GM12864 (cell line): ENCODE data around the gene ZNF770.

Experiments used
- DNase-seq: peaks from one replicate; pipeline ENCODE4 v3.0.0-alpha.2; 2011; ENCODE audit warnings: low read depth
- H3K4me3 ChIP-seq: 2 replicates; pipeline ENCODE4 v1.5.1; 2011; ENCODE audit warnings: mild to moderate bottlenecking, low read depth, low read length, control low read depth
- CTCF ChIP-seq: IDR thresholded peaks from 2 replicates; pipeline ENCODE4 v1.5.1; 2011; ENCODE audit warnings: low read depth, mild to moderate bottlenecking, moderate library complexity, low read length, control low read depth, inconsistent platforms; ENCODE audit errors: missing control alignments

ZNF770 gene

GRCh38 chr15:35014241-35014640 is 26.2 kb upstream of the ZNF770 start:
- H3K4me3 ChIP-seq = no peak overlapping the region
- TF ChIP-seq CTCF = no peak
- DNase-seq = no peak

GRCh38 chr15:35013370-35013769 is 25.3 kb upstream of the ZNF770 start:
- TF ChIP-seq CTCF = no peak
- no peak for DNase-seq

GRCh38 chr15:35007397-35007796 is 19.3 kb upstream of the ZNF770 start:
- TF ChIP-seq CTCF = no peak

More at GRCh38 chr15:35013370-35013769, 25.3 kb upstream of the ZNF770 start:
- no peak overlapping the region for H3K4me3 ChIP-seq

GRCh38 chr15:35005933-35006332 is 17.8 kb upstream of the ZNF770 start:
- H3K4me3 ChIP-seq = no peak overlapping the region
- no peak for DNase-seq
- TF ChIP-seq CTCF = no peak

More at GRCh38 chr15:35007397-35007796, 19.3 kb upstream of the ZNF770 start:
- no peak overlapping the region for H3K4me3 ChIP-seq
- no peak for DNase-seq

GRCh38 chr15:35003928-35004327 is 15.8 kb upstream of the ZNF770 start:
- no peak for TF ChIP-seq CTCF
- DNase-seq = no peak

GRCh38 chr15:35000511-35000910 is 12.4 kb upstream of the ZNF770 start:
- DNase-seq = no peak
- H3K4me3 ChIP-seq = no peak overlapping the region
- TF ChIP-seq CTCF = no peak

More at GRCh38 chr15:35003928-35004327, 15.8 kb upstream of the ZNF770 start:
- H3K4me3 ChIP-seq = no peak overlapping the region

GRCh38 chr15:34999906-35000305 is 11.8 kb upstream of the ZNF770 start:
- DNase-seq = no peak
- no peak for TF ChIP-seq CTCF
- no peak overlapping the region for H3K4me3 ChIP-seq
